Transverse colon (tissue), 4 donors: ENCODE measurements around the gene HSPB7. TPM values are rescaled to one million over a fixed set of nuclear protein-coding genes. Genes with fewer than 3 reads are reported as not detected.
"Not testable (repeated sequence)": the region's sequence is repeated elsewhere in the genome, so short reads cannot be mapped to it uniquely, and the experiment has no call there.

Experiments
- DNase-seq: peaks from one replicate; pipeline ENCODE4 v3.0.0-alpha.2; 2019
- H3K27ac ChIP-seq, 4 donors: fragments of 200-600 bp; sonication (generic); 2 replicates each; pipeline ENCODE4 v1.5.1; 2016 to 2018; ENCODE audit warnings: inconsistent platforms in 4 of 4
- H3K27me3 ChIP-seq: fragments of 200-600 bp; sonication (generic); 2 replicates; pipeline ENCODE4 v1.5.1; 2017; ENCODE audit warnings: inconsistent platforms
- H3K36me3 ChIP-seq, 4 donors: fragments of 200-600 bp; sonication (generic); 2 replicates each; pipeline ENCODE4 v1.5.1; 2017 to 2019; ENCODE audit warnings: inconsistent platforms in 4 of 4
- H3K4me1 ChIP-seq, 4 donors: fragments of 200-600 bp; sonication (generic); 2 replicates each; pipeline ENCODE4 v1.5.1; 2017 to 2020; ENCODE audit warnings: inconsistent platforms in 4 of 4
- H3K4me3 ChIP-seq, 4 donors: fragments of 200-600 bp; sonication (generic); 1 replicate in 1 of 4; 2 replicates in 3 of 4; pipeline versions ENCODE4 v1.5.1 to v1.6.1; 2017 to 2019; ENCODE audit warnings: inconsistent platforms in 4 of 4
- H3K9me3 ChIP-seq, 2 donors: fragments of 200-600 bp; sonication (generic); 2 replicates each; pipeline ENCODE4 v1.5.1; 2017 to 2019; ENCODE audit warnings: inconsistent platforms in 2 of 2
- EP300 ChIP-seq: sonication (generic); formaldehyde crosslinking; IDR thresholded peaks from one replicate; pipeline ENCODE4 v1.6.1; 2017; ENCODE audit warnings: antibody characterized with exemption, low read depth
- POLR2A ChIP-seq: fragments of 450-650 bp; IDR thresholded peaks from one replicate; pipeline ENCODE4 v1.6.1; 2016; ENCODE audit warnings: antibody characterized with exemption, mild to moderate bottlenecking, moderate library complexity
- POLR2AphosphoS5 ChIP-seq, 3 donors: sonication (generic); formaldehyde crosslinking; IDR thresholded peaks; one replicate each; pipeline ENCODE4 v1.6.1; 2016; ENCODE audit warnings: antibody characterized with exemption in 3 of 3
- WGBS, 2 donors: methylation state at CpG; one replicate each; pipeline ENCODE4 v1.1.5; 2018; ENCODE audit warnings: low coverage in 1 of 2; 5-methylcytosine and 5-hydroxymethylcytosine counted together
- in situ Hi-C, 4 donors: fragments of 200-750 bp; cut with MboI; loops; one replicate each; pipeline versions ENCODE4 v1.15.0 to v1.15.1; 2017; ENCODE audit warnings: low sequenced_read_pairs in 3 of 4, low pct_ligation_motif_present in 1 of 4, low pct_unique_long_range_greater_than_20kb in 1 of 4
- intact Hi-C: fragments of 100-400 bp; cut with DNase I; formaldehyde crosslinking; loops from one replicate; pipeline ENCODE4 v1.15.1; 2023; ENCODE audit warnings: low total_unique reads
- total RNA-seq, 4 donors: library from RNA; depleted of rRNA; stranded (reverse); fragments of >200 nt; gene quantifications; one replicate each; pipeline ENCODE4 v1.1.0, GENCODE V29; 2016
- TF ChIP-seq, protein P1 (sequence below), 5 experiments: fragments of 200-600 bp in 3 of 5; fragments of 450-650 bp in 2 of 5; sonication (generic) in 3 of 5; IDR thresholded peaks; 1 replicate in 2 of 5; 2 replicates in 3 of 5; pipeline ENCODE4 v1.5.1; 2016 to 2017; ENCODE audit warnings: antibody characterized with exemption in 5 of 5, inconsistent platforms in 3 of 5, mild to moderate bottlenecking in 2 of 5, moderate library complexity in 1 of 5

HSPB7 gene
- total RNA-seq, 4 donors from 2014 or later = 6.0 to 63.1 (median 9.2) TPM

- no peaks in the 10 kb centered on the region for H3K36me3 ChIP-seq
- no peak for DNase-seq
- peaks cover 0 to 3% (median 0%) of the 10 kb centered on the region in 4 donors for H3K4me1 ChIP-seq
- in situ Hi-C loops = no loop called here
- TF ChIP-seq POLR2AphosphoS5 (IDR thresholded peaks at IDR 0.05) = no peak
- no peak for TF ChIP-seq POLR2A
- TF ChIP-seq EP300 = no peak
- TF ChIP-seq, protein P1, sequence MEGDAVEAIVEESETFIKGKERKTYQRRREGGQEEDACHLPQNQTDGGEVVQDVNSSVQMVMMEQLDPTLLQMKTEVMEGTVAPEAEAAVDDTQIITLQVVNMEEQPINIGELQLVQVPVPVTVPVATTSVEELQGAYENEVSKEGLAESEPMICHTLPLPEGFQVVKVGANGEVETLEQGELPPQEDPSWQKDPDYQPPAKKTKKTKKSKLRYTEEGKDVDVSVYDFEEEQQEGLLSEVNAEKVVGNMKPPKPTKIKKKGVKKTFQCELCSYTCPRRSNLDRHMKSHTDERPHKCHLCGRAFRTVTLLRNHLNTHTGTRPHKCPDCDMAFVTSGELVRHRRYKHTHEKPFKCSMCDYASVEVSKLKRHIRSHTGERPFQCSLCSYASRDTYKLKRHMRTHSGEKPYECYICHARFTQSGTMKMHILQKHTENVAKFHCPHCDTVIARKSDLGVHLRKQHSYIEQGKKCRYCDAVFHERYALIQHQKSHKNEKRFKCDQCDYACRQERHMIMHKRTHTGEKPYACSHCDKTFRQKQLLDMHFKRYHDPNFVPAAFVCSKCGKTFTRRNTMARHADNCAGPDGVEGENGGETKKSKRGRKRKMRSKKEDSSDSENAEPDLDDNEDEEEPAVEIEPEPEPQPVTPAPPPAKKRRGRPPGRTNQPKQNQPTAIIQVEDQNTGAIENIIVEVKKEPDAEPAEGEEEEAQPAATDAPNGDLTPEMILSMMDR (IDR thresholded peaks at IDR 0.05) = no peak
- H3K27me3 ChIP-seq = peaks cover 4% of the 10 kb centered on the region
- 58% methylated on average over 2 of the region's 3 CpGs; no CpG with 5 or more reads in 1 of the 2 donors for WGBS, 2 donors
- no peak overlapping the region for H3K27ac ChIP-seq
- H3K4me3 ChIP-seq = no peak overlapping the region
- intact Hi-C loops = no loop called here
- no peaks in the 10 kb centered on the region for H3K9me3 ChIP-seq
Observed at GRCh38 chr1:16061266-16061665, 43.4 kb upstream of the HSPB7 start.

DNA sequence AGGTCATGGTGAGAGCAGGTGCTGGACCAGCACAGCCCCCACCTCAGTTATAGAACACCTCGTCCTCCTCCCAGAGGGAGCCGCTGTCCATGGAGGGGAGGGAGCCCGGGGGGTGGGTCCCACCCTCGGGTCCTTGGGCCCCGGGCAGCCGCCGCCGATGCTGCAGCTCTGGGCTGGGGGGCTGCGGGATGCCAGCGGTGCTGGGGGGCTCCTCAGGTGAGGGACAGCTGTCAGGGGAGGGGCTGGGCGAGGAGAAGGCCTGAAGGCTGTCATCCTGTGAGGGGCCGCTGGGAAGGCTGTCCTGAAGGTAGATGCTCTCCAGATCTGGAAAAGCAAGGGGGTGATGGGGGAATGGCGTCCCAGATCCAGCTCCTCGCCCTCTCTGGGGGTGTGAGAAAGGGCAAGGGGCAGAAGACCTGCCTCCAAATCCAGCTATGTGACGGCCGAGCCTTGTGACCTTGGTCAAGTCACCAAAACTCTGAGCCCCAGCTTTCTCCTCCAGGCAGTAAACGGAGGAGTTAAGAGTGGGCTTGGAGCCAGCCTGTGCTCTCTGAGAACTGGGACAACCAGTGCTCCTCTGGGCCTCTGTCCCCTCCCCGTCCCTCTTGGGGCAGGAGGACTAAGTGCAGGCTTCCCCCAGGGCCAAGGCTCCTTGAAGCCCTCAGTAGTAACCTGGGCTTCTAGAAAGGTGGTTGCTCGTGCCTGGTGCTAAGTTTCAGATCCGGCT, 40.7 kb upstream of the HSPB7 start:
- H3K27ac ChIP-seq, H3K4me1 ChIP-seq, H3K4me3 ChIP-seq, H3K27me3 ChIP-seq, H3K9me3 ChIP-seq, in situ Hi-C loops, H3K36me3 ChIP-seq, DNase-seq: not testable (repeated sequence)
- 68% methylated on average over 14 of the region's 20 CpGs; no CpG with 5 or more reads in 1 of the 2 donors for WGBS, 2 donors
- intact Hi-C loops = loop anchor here (10.0 kb wide), 1 partner anchor 264 kb away; no protein-coding TSS in a partner anchor

GRCh38 chr1:16057314-16057915, 39.6 kb upstream of the HSPB7 start:
- 76% methylated on average over 7 of the region's 7 CpGs; no CpG with 5 or more reads in 1 of the 2 donors for WGBS, 2 donors
- intact Hi-C loops = loop anchor here (2.0 to 10.0 kb wide), 2 partner anchors 49 to 263 kb away; no protein-coding TSS in a partner anchor

GRCh38 chr1:16056521-16056912, 38.7 kb upstream of the HSPB7 start:
- intact Hi-C loops = loop anchor here (2.0 to 10.0 kb wide), 2 partner anchors 48 to 262 kb away; no protein-coding TSS in a partner anchor
- H3K4me1 ChIP-seq, DNase-seq, H3K4me3 ChIP-seq, H3K9me3 ChIP-seq, H3K27me3 ChIP-seq, H3K36me3 ChIP-seq, in situ Hi-C loops, H3K27ac ChIP-seq: not testable (repeated sequence)
- 54% methylated on average over 3 of the region's 4 CpGs; no CpG with 5 or more reads in 1 of the 2 donors for WGBS, 2 donors

More at GRCh38 chr1:16057314-16057915, 39.6 kb upstream of the HSPB7 start:
- H3K36me3 ChIP-seq, DNase-seq, H3K27me3 ChIP-seq, H3K4me3 ChIP-seq, H3K9me3 ChIP-seq, H3K27ac ChIP-seq, in situ Hi-C loops, H3K4me1 ChIP-seq: not testable (repeated sequence)

- in situ Hi-C loops = no loop called here
- Histone ChIP-seq H3K9me3 (no peaks in the 10 kb centered on the region), H3K27ac (no peak overlapping the region), H3K4me3 (no peak overlapping the region), H3K4me1 (peaks cover 0 to 5% (median 0%) of the 10 kb centered on the region in 4 donors), H3K27me3 (peaks cover 4% of the 10 kb centered on the region), H3K36me3 (no peaks in the 10 kb centered on the region)
- DNase-seq = peak; percentile 92
- intact Hi-C loops = loop anchor here (2.0 to 10.0 kb wide), 2 partner anchors 47 to 261 kb away; no protein-coding TSS in a partner anchor
- 41% methylated on average over 16 of the region's 18 CpGs; no CpG with 5 or more reads in 1 of the 2 donors for WGBS, 2 donors
- TF ChIP-seq, protein P1 (IDR thresholded peaks at IDR 0.05) = peak; percentile 87 to 99 (median 96)
- TF ChIP-seq EP300 = no peak
- no peak for TF ChIP-seq POLR2AphosphoS5 (IDR thresholded peaks at IDR 0.05)
Observed at GRCh38 chr1:16055613-16056520, 38.0 kb upstream of the HSPB7 start.
